GM18526 (cell line): Measurements from ENCODE around the gene DNAJC30.

Source experiments
- POLR2A ChIP-seq: IDR thresholded peaks from 3 replicates; pipeline ENCODE4 v1.6.1; 2011; ENCODE audit not compliant: insufficient read length; ENCODE audit errors: extremely low read depth

DNAJC30 gene

GRCh38 chr7:73669858-73670385 lies 13.3 kb downstream of the DNAJC30 start:
- no peak for TF ChIP-seq POLR2A

GRCh38 chr7:73669288-73669701 lies 14.0 kb downstream of the DNAJC30 start:
- no peak for TF ChIP-seq POLR2A

- no peak for TF ChIP-seq POLR2A
Measured at GRCh38 chr7:73668886-73669230, 14.4 kb downstream of the DNAJC30 start.

- TF ChIP-seq POLR2A, result no peak
Measured at GRCh38 chr7:73668103-73668885, 15.0 kb downstream of the DNAJC30 start.

- no peak for TF ChIP-seq POLR2A
Measured at GRCh38 chr7:73667344-73668102, 15.7 kb downstream of the DNAJC30 start, which contains the start of gene VPS37D. VPS37D (plus strand) TSS chr7:73667831; CDS start chr7:73667959, 128 bp downstream.

GRCh38 chr7:73663033-73663432 lies 20.2 kb downstream of the DNAJC30 start:
- no peak for TF ChIP-seq POLR2A

GRCh38 chr7:73659983-73660382 lies 23.3 kb downstream of the DNAJC30 start:
- TF ChIP-seq POLR2A, result no peak

- no peak for TF ChIP-seq POLR2A
Measured at GRCh38 chr7:73652541-73652949, 30.7 kb downstream of the DNAJC30 start.

- TF ChIP-seq POLR2A, result no peak
Measured at GRCh38 chr7:73650524-73650923, 32.7 kb downstream of the DNAJC30 start.

GRCh38 chr7:73649576-73649975 lies 33.7 kb downstream of the DNAJC30 start:
- TF ChIP-seq POLR2A, result no peak

GRCh38 chr7:73648593-73649332 lies 34.5 kb downstream of the DNAJC30 start:
- no peak for TF ChIP-seq POLR2A

GRCh38 chr7:73647725-73648592 lies 35.3 kb downstream of the DNAJC30 start:
- TF ChIP-seq POLR2A, result no peak

GRCh38 chr7:73646785-73647724 lies 36.2 kb downstream of the DNAJC30 start:
- TF ChIP-seq POLR2A, result no peak
